Embryonic facial prominence (tissue), 1 donor: ENCODE measurements around the gene DNAH2.

Source experiments
- DNase-seq: peaks from one replicate; pipeline ENCODE4 v3.0.0-alpha.2; 2016; ENCODE audit errors: extremely low spot score

The DNAH2 gene

GRCh38 chr17:7702776-7703175, 14.8 kb upstream of the DNAH2 start:
- DNase-seq = no peak

GRCh38 chr17:7703584-7704479, 13.7 kb upstream of the DNAH2 start:
- peak; percentile 71 for DNase-seq

GRCh38 chr17:7704601-7705268, 12.8 kb upstream of the DNAH2 start, which contains the start of gene EFNB3:
Gene EFNB3, plus strand, starts transcription at chr17:7705202. Its CDS starts 397 bp downstream, at chr17:7705599.
- no peak for DNase-seq

GRCh38 chr17:7705269-7706255, 12.0 kb upstream of the DNAH2 start:
- DNase-seq = no peak

- DNase-seq = no peak
Observed at GRCh38 chr17:7706631-7707354, 10.8 kb upstream of the DNAH2 start.

- no peak for DNase-seq
Observed at GRCh38 chr17:7707446-7707845, 10.1 kb upstream of the DNAH2 start.

- DNase-seq = no peak
Observed at GRCh38 chr17:7707858-7708750, 9.4 kb upstream of the DNAH2 start.

GRCh38 chr17:7709031-7709430, 8.5 kb upstream of the DNAH2 start:
- no peak for DNase-seq

GRCh38 chr17:7710301-7710700, 7.2 kb upstream of the DNAH2 start:
- no peak for DNase-seq

GRCh38 chr17:7711051-7711755, 6.3 kb upstream of the DNAH2 start:
- DNase-seq = no peak

- DNase-seq = no peak
Observed at GRCh38 chr17:7712111-7712771, 5.3 kb upstream of the DNAH2 start.

GRCh38 chr17:7713782-7714181, 3.8 kb upstream of the DNAH2 start:
- no peak for DNase-seq

GRCh38 chr17:7714721-7715594, 2.6 kb upstream of the DNAH2 start:
- DNase-seq = no peak

GRCh38 chr17:7715936-7716886, 1.3 kb upstream of the DNAH2 start:
- DNase-seq = no peak

GRCh38 chr17:7717756-7718350, 309 bp downstream of the DNAH2 start:
- DNase-seq = no peak

- DNase-seq = no peak
Observed at GRCh38 chr17:7719661-7720060, 2.1 kb downstream of the DNAH2 start.
